CD4-positive, alpha-beta T cell treated with Interleukin-17A for 1 hour (primary cell): Measurements from ENCODE around the gene ATP11C.
"Not testable (repeated sequence)": the region's sequence is repeated elsewhere in the genome, so short reads cannot be mapped to it uniquely, and the experiment has no call there.

Source experiments
- DNase-seq: peaks from one replicate; pipeline ENCODE4 v3.0.0-alpha.2; 2020

The ATP11C gene

GRCh38 chrX:139932901-139933796 lies at the start of gene ATP11C:
Gene ATP11C, minus strand, starts transcription at chrX:139933053. Its CDS starts 1,011 bp downstream, at chrX:139932042.
- DNase-seq, result peak; percentile 87

- no peak for DNase-seq
These were observed 41.6 kb upstream of the ATP11C start for GRCh38 chrX:139974471-139974870.

GRCh38 chrX:139972629-139973624 lies 40.1 kb upstream of the ATP11C start:
- DNase-seq, result no peak

- no peak for DNase-seq
These were observed 39.3 kb upstream of the ATP11C start for GRCh38 chrX:139972113-139972512.

GRCh38 chrX:139971394-139971749 lies 38.5 kb upstream of the ATP11C start:
- no peak for DNase-seq

GRCh38 chrX:139969286-139969685 lies 36.4 kb upstream of the ATP11C start:
- no peak for DNase-seq

GRCh38 chrX:139967750-139968149 lies 34.9 kb upstream of the ATP11C start:
- DNase-seq, result no peak

- no peak for DNase-seq
These were observed 34.4 kb upstream of the ATP11C start for GRCh38 chrX:139967300-139967699.

- DNase-seq, result not testable (repeated sequence)
These were observed 33.3 kb upstream of the ATP11C start for GRCh38 chrX:139966159-139966558.

GRCh38 chrX:139965421-139965820 lies 32.6 kb upstream of the ATP11C start, which contains the start of gene CXorf66:
Gene CXorf66, minus strand, starts transcription at chrX:139965521. Its CDS starts 25 bp downstream, at chrX:139965496.
- no peak for DNase-seq

GRCh38 chrX:139961091-139961490 lies 28.2 kb upstream of the ATP11C start:
- DNase-seq, result not testable (repeated sequence)

GRCh38 chrX:139949703-139950102 lies 16.9 kb upstream of the ATP11C start:
- no peak for DNase-seq

- no peak for DNase-seq
These were observed 12.2 kb upstream of the ATP11C start for GRCh38 chrX:139945075-139945474.

- peak; percentile 2 for DNase-seq
These were observed 3.4 kb upstream of the ATP11C start for GRCh38 chrX:139936259-139936658.

GRCh38 chrX:139933904-139934303 lies 1.1 kb upstream of the ATP11C start:
- DNase-seq, result no peak

- DNase-seq, result peak; percentile 56
These were observed 566 bp downstream of the ATP11C start for GRCh38 chrX:139932073-139932900.

- DNase-seq, result no peak
These were observed 1.2 kb downstream of the ATP11C start for GRCh38 chrX:139931646-139932072.

GRCh38 chrX:139930916-139931645 lies 1.8 kb downstream of the ATP11C start:
- DNase-seq, result peak; percentile 1

GRCh38 chrX:139930401-139930800 lies 2.5 kb downstream of the ATP11C start:
- no peak for DNase-seq

GRCh38 chrX:139929876-139930275 lies 3.0 kb downstream of the ATP11C start:
- DNase-seq, result no peak

- DNase-seq, result no peak
These were observed 8.2 kb downstream of the ATP11C start for GRCh38 chrX:139924696-139925095.
